ENCODE data around the gene DEPDC5.

The DEPDC5 gene

DNA sequence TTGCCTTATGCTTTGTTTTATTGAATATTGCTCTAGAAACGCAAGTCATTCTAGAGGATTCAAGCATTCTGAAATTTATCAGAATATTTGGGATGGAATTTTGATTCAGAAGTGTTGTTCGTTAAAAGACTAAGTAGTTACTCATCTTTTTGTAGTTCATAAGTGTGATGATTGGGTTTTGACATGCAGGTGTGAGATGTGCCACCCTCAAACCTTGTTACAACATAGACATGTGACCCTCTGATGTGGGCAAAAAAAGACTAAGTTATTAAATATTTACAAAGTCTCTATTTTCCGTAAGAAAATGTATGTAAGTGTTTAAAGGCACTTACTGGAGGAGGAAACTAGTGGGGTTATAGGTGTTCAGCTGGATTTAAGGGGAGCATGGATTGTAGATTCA, 199.4 kb downstream of the DEPDC5 start:
- DNase-seq = no peak

DNA sequence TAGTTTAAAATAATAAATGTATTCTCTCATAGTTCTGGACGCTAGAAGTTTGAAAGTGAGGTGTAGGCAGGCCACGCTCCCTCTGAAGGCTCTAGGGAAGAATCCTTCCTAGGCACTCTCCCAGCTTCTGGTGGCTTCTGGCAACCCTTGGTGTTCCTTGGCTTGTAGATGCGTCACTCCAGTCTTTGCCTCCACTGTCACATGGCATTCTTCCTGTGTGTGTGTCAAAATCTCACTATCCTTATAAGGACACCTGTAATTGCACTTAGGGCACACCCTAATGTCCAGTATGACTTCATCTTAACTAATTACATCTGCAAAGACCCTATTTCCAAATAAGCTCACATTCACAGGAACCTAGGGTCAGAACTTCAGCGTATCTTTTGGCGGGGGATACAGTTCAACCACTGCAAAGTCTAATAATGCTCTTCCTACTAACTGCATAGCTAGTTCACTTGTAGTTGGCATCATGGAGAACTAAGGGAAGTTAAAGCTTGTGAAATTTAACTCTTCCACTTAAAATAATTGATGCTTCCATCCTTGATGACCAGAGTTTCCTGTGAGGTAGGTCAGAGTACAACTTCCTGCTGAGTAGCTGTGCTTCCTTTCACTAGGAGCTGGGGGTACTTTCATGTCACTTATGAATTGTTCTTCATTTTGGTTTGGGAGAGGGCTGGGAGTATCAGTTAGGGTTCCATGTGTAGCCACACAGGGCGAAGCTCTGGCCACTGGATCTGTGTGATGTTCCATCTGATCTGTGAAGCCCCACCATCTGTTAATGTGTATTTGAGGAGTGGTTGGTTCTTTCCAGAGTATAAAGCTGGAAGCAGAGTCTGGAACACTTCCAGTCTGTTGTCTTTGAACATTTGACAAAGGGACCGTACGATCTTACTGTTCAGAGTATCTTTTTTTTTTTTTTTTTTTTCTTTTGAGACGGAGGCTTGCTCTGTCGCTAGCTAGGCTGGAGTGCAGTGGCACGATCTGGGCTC, 201.0 kb downstream of the DEPDC5 start:
- no peak for DNase-seq

DNA sequence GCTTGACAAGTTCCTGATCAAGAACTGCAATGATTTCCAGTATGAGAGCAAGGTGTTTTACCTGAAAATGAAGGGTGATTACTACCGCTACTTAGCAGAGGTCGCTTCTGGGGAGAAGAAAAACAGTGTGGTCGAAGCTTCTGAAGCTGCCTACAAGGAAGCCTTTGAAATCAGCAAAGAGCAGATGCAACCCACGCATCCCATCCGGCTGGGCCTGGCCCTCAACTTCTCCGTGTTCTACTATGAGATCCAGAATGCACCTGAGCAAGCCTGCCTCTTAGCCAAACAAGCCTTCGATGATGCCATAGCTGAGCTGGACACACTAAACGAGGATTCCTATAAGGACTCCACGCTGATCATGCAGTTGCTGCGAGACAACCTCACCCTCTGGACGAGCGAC, 202.5 kb downstream of the DEPDC5 start:
- DNase-seq = no peak

Data from NCI-H1436 treated with DMSO at 0.1 percent for 48 hours (cell line).